K562 (cell line): ENCODE results near the gene ITGA2B. TPM values are rescaled to one million over a fixed set of nuclear protein-coding genes. Genes with fewer than 3 reads are reported as not detected.

Source experiments
- ATAC-seq: fragments of 200-7000 bp; cut with Tn5 transposase; 3 replicates; pipeline ENCODE4 v1.9.1; 2020; ENCODE audit warnings: moderate library complexity
- BruUV-seq: library from RNA; stranded (reverse); fragments of 400-500 nt; replicated peaks from 2 replicates; lab custom pipeline; 2021; lab: Mats Ljungman, UMichigan
- CTCF ChIA-PET: fragments of 300-600 bp; formaldehyde crosslinking; extraction: SDS; loops from one replicate; lab custom pipeline; 2021; ENCODE audit warnings: low intra/inter-chr PET ratio; lab: Yijun Ruan, JAX
- POLR2A ChIA-PET: fragments of 300-600, 350-650 bp; sonication (Branson Sonifier 250); formaldehyde crosslinking; extraction: SDS; loops from one replicate; lab custom pipeline; 2021; ENCODE audit warnings: antibody characterized with exemption, inconsistent platforms; lab: Yijun Ruan, JAX
- DNase-seq, 4 experiments: peaks; one replicate each; pipeline versions ENCODE4 v3.0.0 to v3.0.0-alpha.2; 2011 to 2018; ENCODE audit warnings: low spot score in 3 of 4, mixed read lengths in 3 of 4; ENCODE audit errors: extremely low read depth in 1 of 4
- FAIRE-seq: peaks from 2 replicates; lab custom pipeline; 2011; peaks lifted over from hg19 to GRCh38; lab: Jason Lieb, UNC
- H2AFZ ChIP-seq: 2 replicates; pipeline ENCODE4 v1.6.0; 2011; ENCODE audit warnings: low read depth, low read length, control low read depth, inconsistent platforms
- H3K27ac ChIP-seq: fragments of 200-600 bp; 3 replicates; pipeline ENCODE4 v1.8.0; 2011; ENCODE audit warnings: low read depth, mild to moderate bottlenecking, control low read depth, inconsistent platforms, low read length, moderate library complexity, mixed read lengths; ENCODE audit errors: extremely low read depth
- H3K27me3 ChIP-seq, 2 experiments: fragments of 300-600 bp in 1 of 2; 2 replicates in 1 of 2; 3 replicates in 1 of 2; pipeline versions ENCODE4 v1.6.0 to v1.8.0; 2011; ENCODE audit warnings: inconsistent platforms in 2 of 2, low read length in 2 of 2, mild to moderate bottlenecking in 1 of 2, mixed read lengths in 1 of 2, moderate library complexity in 1 of 2; ENCODE audit not compliant: control insufficient read depth in 2 of 2, insufficient read depth in 2 of 2
- H3K36me3 ChIP-seq: fragments of 300-600 bp; 3 replicates; pipeline ENCODE4 v1.8.0; 2011; ENCODE audit warnings: mild to moderate bottlenecking, low read length, inconsistent platforms; ENCODE audit not compliant: control insufficient read depth, insufficient read depth
- H3K4me1 ChIP-seq, 2 experiments: fragments of 200-600 bp in 1 of 2; replicated peaks in 1 of 2; 2 replicates in 1 of 2; 3 replicates in 1 of 2; pipeline versions ENCODE4 v1.5.1 to v1.8.0; 2011; ENCODE audit warnings: inconsistent platforms in 2 of 2, low read length in 2 of 2, mild to moderate bottlenecking in 1 of 2, mixed read lengths in 1 of 2, moderate library complexity in 1 of 2; ENCODE audit not compliant: control insufficient read depth in 2 of 2, insufficient read depth in 2 of 2
- H3K4me2 ChIP-seq: 2 replicates; pipeline ENCODE4 v1.6.1; 2011; ENCODE audit warnings: low read length, control low read depth, inconsistent platforms, mixed read lengths; ENCODE audit not compliant: insufficient read depth
- H3K4me3 ChIP-seq: fragments of 200-600 bp; sonication (generic), shearing (Covaris generic); 2 replicates; pipeline ENCODE4 v1.5.1; 2016; ENCODE audit warnings: control low read depth, inconsistent platforms
- H3K79me2 ChIP-seq: fragments of 200-600 bp; 3 replicates; pipeline ENCODE4 v1.8.0; 2011; ENCODE audit warnings: low read length, inconsistent platforms; ENCODE audit not compliant: control insufficient read depth, insufficient read depth
- H3K9ac ChIP-seq, 2 experiments: 2 replicates each; pipeline versions ENCODE4 v1.6.0 to v1.6.1; 2011; ENCODE audit warnings: low read depth in 2 of 2, low read length in 2 of 2, control low read depth in 1 of 2, inconsistent platforms in 1 of 2, mild to moderate bottlenecking in 1 of 2, mixed read lengths in 1 of 2; ENCODE audit not compliant: insufficient read depth in 1 of 2
- H3K9me1 ChIP-seq: one replicate; pipeline ENCODE4 v1.6.0; 2011; ENCODE audit warnings: inconsistent platforms, mild to moderate bottlenecking, low read length, moderate library complexity; ENCODE audit not compliant: control insufficient read depth, insufficient read depth
- H3K9me3 ChIP-seq: replicated peaks from 2 replicates; pipeline ENCODE4 v1.5.1; 2011; ENCODE audit warnings: low read depth, low read length, inconsistent platforms; ENCODE audit not compliant: control insufficient read depth, insufficient read depth
- H4K20me1 ChIP-seq: replicated peaks from 2 replicates; pipeline ENCODE4 v1.6.1; 2011; ENCODE audit warnings: low read length, inconsistent platforms, mixed read lengths; ENCODE audit not compliant: control insufficient read depth, insufficient read depth
- HDAC2 ChIP-seq: fragments of 450-650 bp; IDR thresholded peaks from 2 replicates; pipeline ENCODE4 v1.6.1; 2016; ENCODE audit warnings: mild to moderate bottlenecking
- IRF2 ChIP-seq: sonication (generic); formaldehyde crosslinking; IDR thresholded peaks from 2 replicates; pipeline ENCODE4 v1.8.1; 2022; ENCODE audit warnings: mild to moderate bottlenecking, missing genetic modification reagents
- KAT8 ChIP-seq: fragments of 450-650 bp; IDR thresholded peaks from 2 replicates; pipeline ENCODE4 v1.6.1; 2016; ENCODE audit warnings: low read depth, mild to moderate bottlenecking
- NCOA1 ChIP-seq: fragments of 450-650 bp; IDR thresholded peaks from 2 replicates; pipeline ENCODE4 v1.6.1; 2016; ENCODE audit warnings: low read depth
- SOX6 ChIP-seq: fragments of 450-650 bp; IDR thresholded peaks from 2 replicates; pipeline ENCODE4 v1.6.1; 2014; ENCODE audit warnings: mild to moderate bottlenecking
- TEAD2 ChIP-seq: fragments of 450-650 bp; IDR thresholded peaks from 2 replicates; pipeline ENCODE4 v1.6.1; 2016; ENCODE audit warnings: missing genetic modification characterization, control low read depth, missing compliant biosample characterization
- TRIM24 ChIP-seq, 2 experiments: fragments of 450-650 bp; IDR thresholded peaks; 2 replicates each; pipeline ENCODE4 v1.6.1; 2016
- U2AF1 ChIP-seq: fragments of 200-400 bp; formaldehyde crosslinking; optimal IDR thresholded peaks from 2 replicates; pipeline ENCODE3; 2017; ENCODE audit warnings: mild to moderate bottlenecking, low read depth, low read length, moderate library complexity
- ZNF79 ChIP-seq: fragments of 250-450 bp; sonication (Bioruptor Pico); IDR thresholded peaks from 2 replicates; pipeline ENCODE4 v1.4.0; 2020; ENCODE audit warnings: low read depth, mild to moderate bottlenecking, moderate library complexity
- WGBS: fragments of 100-300 bp; shearing (Covaris generic); methylation state at CpG from one replicate; pipeline ENCODE4 v1.1.6; 2016; ENCODE audit warnings: low coverage, mixed read lengths; ENCODE audit not compliant: insufficient coverage; ENCODE audit errors: missing lambda C conversion rate; 5-methylcytosine and 5-hydroxymethylcytosine counted together
- in situ Hi-C: fragments of 300-500 bp; cut with MboI; formaldehyde crosslinking; loops from 4 replicates; pipeline ENCODE4 v1.15.0; 2018; ENCODE audit warnings: inconsistent platforms, mixed read lengths
- intact Hi-C: fragments of 100-400 bp; cut with micrococcal nuclease; formaldehyde crosslinking; loops from 2 replicates; pipeline ENCODE4 v1.14.2; 2022
- polyA plus RNA-seq, 8 experiments: library from polyadenylated mRNA; depleted of rRNA in 4 of 8; stranded (reverse) in 5 of 8; unstranded in 3 of 8; fragments of >200 nt; fragmentation: Nextera tagmentation in 2 of 8; fragmentation: Illumina TruSeq in 1 of 8; extraction: Ambion mirVana in 2 of 8; extraction: Trizol in 1 of 8; gene quantifications; 2 replicates each; pipeline versions ENCODE4 v1.2.1 to v1.2.3, GENCODE V29; 2011 to 2014; ENCODE audit warnings: inconsistent platforms in 1 of 8, missing spikeins in 1 of 8
- total RNA-seq, 7 experiments: library from RNA; depleted of rRNA in 6 of 7; stranded (reverse); fragments of >200 nt in 6 of 7; fragmentation: Illumina TruSeq in 2 of 7; extraction: Trizol in 2 of 7; gene quantifications; 2 replicates each; pipeline versions ENCODE4 v1.2.1 to v1.2.3, GENCODE V29; 2011 to 2021; ENCODE audit warnings: low replicate concordance in 1 of 7
- TF ChIP-seq, protein P1 (sequence below), 2 experiments: fragments of 250-450 bp in 1 of 2; fragments of 450-650 bp in 1 of 2; sonication (Bioruptor Pico) in 1 of 2; IDR thresholded peaks; 2 replicates each; pipeline versions ENCODE4 v1.6.1 to v1.8.0; 2016 to 2021; ENCODE audit warnings: mild to moderate bottlenecking in 2 of 2, moderate library complexity in 2 of 2, missing compliant biosample characterization in 1 of 2, missing genetic modification characterization in 1 of 2
- TF ChIP-seq, protein P2 (sequence below): sonication (generic); formaldehyde crosslinking; IDR thresholded peaks from 2 replicates; pipeline ENCODE4 v1.8.1; 2023; ENCODE audit warnings: mild to moderate bottlenecking, missing genetic modification reagents
- TF ChIP-seq, protein P3 (sequence below): sonication (generic); formaldehyde crosslinking; IDR thresholded peaks from 2 replicates; pipeline ENCODE4 v1.8.0; 2023; ENCODE audit warnings: mild to moderate bottlenecking, missing genetic modification reagents
- TF ChIP-seq, protein P4 (sequence below): sonication (generic); formaldehyde crosslinking; IDR thresholded peaks from 2 replicates; pipeline ENCODE4 v1.8.0; 2022; ENCODE audit warnings: missing genetic modification reagents, mild to moderate bottlenecking, moderate library complexity, borderline replicate concordance
- TF ChIP-seq, protein P5 (sequence below): sonication (generic); formaldehyde crosslinking; IDR thresholded peaks from 2 replicates; pipeline ENCODE4 v1.8.1; 2023; ENCODE audit warnings: mild to moderate bottlenecking, missing genetic modification reagents, moderate library complexity

The ITGA2B gene
- total and polyA plus RNA-seq, 9 of the 15 experiments (the other 6 are each of a cell fraction or from before 2014, with no cell fraction given) = 1.1 to 26.4 (median 5.6) TPM

DNA sequence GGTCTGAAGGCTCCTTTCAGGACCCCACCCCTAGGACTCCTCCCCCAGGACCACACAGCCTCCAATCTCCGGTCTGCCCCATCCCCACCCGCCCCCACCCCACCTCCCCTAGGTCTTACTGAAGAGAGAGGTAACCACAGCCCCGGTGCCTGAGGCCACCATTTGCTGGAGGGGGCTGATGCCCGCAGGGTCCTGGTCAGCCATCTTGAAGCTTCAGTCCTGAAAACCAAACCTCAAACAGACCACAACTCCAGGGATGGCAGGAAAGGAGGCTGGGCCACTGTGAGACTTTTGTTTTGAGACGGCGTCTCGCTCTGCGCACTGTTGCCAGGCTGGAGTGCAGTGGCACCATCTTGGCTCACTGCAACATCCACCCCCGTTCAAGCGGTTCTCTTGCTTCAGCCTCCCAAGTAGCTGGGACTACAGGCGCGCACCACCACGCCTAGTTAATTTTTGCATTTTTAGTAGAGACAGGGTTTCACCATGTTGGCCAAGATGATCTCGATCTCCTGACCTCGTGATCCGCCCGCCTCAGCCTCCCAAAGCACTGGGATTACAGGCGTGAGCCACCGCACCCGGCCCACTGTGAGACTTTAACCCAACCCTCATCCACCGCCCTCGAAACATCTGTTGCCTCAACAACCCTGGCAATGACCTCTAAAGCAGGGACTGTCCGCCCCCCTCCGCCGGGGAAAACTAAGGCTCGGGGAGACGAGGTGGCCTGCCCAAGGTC lies 65.9 kb downstream of the ITGA2B start:
- ATAC-seq (no peak), FAIRE-seq (no peak), DNase-seq (peak in 1 of 4 experiments; percentile 32)
- H4K20me1 ChIP-seq = no peaks in the 10 kb centered on the region; the same call in 1 of the 2 replicates
- H3K4me2 ChIP-seq = peak overlapping the region; percentile 92
- H3K9ac ChIP-seq = peak overlapping the region; percentile 85 to 100
- H3K4me1 ChIP-seq = peaks cover 6 to 73% of the 10 kb centered on the region in 2 experiments; a peak in 4 of 5 replicates
- H3K79me2 ChIP-seq = peaks cover 30% of the 10 kb centered on the region
- WGBS = 37% methylated on average over 26 of the region's 27 CpGs
- intact Hi-C loops (loop anchor here (1.0 to 2.0 kb wide), 2 partner anchors 35 to 57 kb away; no protein-coding TSS in a partner anchor), in situ Hi-C loops (no loop called here)
- BruUV-seq = TSS peak; percentile 57
- no peaks in the 10 kb centered on the region for H3K27me3 ChIP-seq
- H3K9me3 ChIP-seq = no peaks in the 10 kb centered on the region
- peak overlapping the region; percentile 85 for H3K4me3 ChIP-seq
- peaks cover 3% of the 10 kb centered on the region for H3K9me1 ChIP-seq
- 0 out of 2 replicates have a peak overlapping the region, but pooled peaks have one; percentile 67 for H2AFZ ChIP-seq
- peaks cover 46% of the 10 kb centered on the region; the same call in 2 of the 3 replicates for H3K36me3 ChIP-seq
- POLR2A ChIA-PET = interaction anchor here (0.6 to 2.1 kb wide), 3 partner anchors 14 to 326 kb away, joined by 3 to 6 read pairs (median 5); partner anchors contain the start of gene UBTF
- peak overlapping the region; percentile 83 for H3K27ac ChIP-seq
- CTCF ChIA-PET = no interaction called here
- no peak for TF ChIP-seq KAT8
- TF ChIP-seq, protein P1, sequence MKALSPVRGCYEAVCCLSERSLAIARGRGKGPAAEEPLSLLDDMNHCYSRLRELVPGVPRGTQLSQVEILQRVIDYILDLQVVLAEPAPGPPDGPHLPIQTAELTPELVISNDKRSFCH (CRISPR knock-in tag; IDR thresholded peaks at IDR 0.05) = no peak
- TF ChIP-seq, protein P1 (tag; IDR thresholded peaks at IDR 0.05) = no peak
- TF ChIP-seq TRIM24 (IDR thresholded peaks at IDR 0.05) = 0 out of 4 replicates have a peak, but pooled peaks of 1 of the 2 experiments have one; percentile 34
- TF ChIP-seq, protein P2, sequence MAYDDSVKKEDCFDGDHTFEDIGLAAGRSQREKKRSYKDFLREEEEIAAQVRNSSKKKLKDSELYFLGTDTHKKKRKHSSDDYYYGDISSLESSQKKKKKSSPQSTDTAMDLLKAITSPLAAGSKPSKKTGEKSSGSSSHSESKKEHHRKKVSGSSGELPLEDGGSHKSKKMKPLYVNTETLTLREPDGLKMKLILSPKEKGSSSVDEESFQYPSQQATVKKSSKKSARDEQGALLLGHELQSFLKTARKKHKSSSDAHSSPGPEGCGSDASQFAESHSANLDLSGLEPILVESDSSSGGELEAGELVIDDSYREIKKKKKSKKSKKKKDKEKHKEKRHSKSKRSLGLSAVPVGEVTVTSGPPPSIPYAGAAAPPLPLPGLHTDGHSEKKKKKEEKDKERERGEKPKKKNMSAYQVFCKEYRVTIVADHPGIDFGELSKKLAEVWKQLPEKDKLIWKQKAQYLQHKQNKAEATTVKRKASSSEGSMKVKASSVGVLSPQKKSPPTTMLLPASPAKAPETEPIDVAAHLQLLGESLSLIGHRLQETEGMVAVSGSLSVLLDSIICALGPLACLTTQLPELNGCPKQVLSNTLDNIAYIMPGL = no peak
- no peak for TF ChIP-seq SOX6
- no peak for TF ChIP-seq NCOA1
- 0 out of 2 replicates have a peak, but pooled peaks have one; percentile 28 for TF ChIP-seq HDAC2
- no peak for TF ChIP-seq ZNF79 (CRISPR knock-in tag)
- TF ChIP-seq TEAD2 (tag) = no peak
- TF ChIP-seq, protein P3, sequence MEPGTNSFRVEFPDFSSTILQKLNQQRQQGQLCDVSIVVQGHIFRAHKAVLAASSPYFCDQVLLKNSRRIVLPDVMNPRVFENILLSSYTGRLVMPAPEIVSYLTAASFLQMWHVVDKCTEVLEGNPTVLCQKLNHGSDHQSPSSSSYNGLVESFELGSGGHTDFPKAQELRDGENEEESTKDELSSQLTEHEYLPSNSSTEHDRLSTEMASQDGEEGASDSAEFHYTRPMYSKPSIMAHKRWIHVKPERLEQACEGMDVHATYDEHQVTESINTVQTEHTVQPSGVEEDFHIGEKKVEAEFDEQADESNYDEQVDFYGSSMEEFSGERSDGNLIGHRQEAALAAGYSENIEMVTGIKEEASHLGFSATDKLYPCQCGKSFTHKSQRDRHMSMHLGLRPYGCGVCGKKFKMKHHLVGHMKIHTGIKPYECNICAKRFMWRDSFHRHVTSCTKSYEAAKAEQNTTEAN (CRISPR knock-in tag) = no peak
- TF ChIP-seq U2AF1 = no peak
- TF ChIP-seq, protein P4, sequence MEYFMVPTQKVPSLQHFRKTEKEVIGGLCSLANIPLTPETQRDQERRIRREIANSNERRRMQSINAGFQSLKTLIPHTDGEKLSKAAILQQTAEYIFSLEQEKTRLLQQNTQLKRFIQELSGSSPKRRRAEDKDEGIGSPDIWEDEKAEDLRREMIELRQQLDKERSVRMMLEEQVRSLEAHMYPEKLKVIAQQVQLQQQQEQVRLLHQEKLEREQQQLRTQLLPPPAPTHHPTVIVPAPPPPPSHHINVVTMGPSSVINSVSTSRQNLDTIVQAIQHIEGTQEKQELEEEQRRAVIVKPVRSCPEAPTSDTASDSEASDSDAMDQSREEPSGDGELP = peak; percentile 25; the same call in 1 of the 2 replicates
- TF ChIP-seq IRF2 (CRISPR knock-in tag) = no peak
- TF ChIP-seq, protein P5, sequence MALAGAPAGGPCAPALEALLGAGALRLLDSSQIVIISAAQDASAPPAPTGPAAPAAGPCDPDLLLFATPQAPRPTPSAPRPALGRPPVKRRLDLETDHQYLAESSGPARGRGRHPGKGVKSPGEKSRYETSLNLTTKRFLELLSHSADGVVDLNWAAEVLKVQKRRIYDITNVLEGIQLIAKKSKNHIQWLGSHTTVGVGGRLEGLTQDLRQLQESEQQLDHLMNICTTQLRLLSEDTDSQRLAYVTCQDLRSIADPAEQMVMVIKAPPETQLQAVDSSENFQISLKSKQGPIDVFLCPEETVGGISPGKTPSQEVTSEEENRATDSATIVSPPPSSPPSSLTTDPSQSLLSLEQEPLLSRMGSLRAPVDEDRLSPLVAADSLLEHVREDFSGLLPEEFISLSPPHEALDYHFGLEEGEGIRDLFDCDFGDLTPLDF (CRISPR knock-in tag) = no peak
